Subcutaneous adipose tissue (tissue), 4 donors: ENCODE measurements around the gene SPNS2. TPM values are rescaled to one million over a fixed set of nuclear protein-coding genes. Genes with fewer than 3 reads are reported as not detected.

Experiments used
- total RNA-seq, 4 donors: library from RNA; depleted of rRNA; stranded (reverse); fragments of >200 nt; gene quantifications; one replicate each; pipeline ENCODE4 v1.1.0, GENCODE V29; 2016
- TF ChIP-seq, protein P1 (sequence below): fragments of 450-650 bp; IDR thresholded peaks from one replicate; pipeline ENCODE4 v1.5.1; 2016; ENCODE audit warnings: low read depth, mild to moderate bottlenecking, control low read depth, antibody characterized with exemption, moderate library complexity

SPNS2 gene, protein sequence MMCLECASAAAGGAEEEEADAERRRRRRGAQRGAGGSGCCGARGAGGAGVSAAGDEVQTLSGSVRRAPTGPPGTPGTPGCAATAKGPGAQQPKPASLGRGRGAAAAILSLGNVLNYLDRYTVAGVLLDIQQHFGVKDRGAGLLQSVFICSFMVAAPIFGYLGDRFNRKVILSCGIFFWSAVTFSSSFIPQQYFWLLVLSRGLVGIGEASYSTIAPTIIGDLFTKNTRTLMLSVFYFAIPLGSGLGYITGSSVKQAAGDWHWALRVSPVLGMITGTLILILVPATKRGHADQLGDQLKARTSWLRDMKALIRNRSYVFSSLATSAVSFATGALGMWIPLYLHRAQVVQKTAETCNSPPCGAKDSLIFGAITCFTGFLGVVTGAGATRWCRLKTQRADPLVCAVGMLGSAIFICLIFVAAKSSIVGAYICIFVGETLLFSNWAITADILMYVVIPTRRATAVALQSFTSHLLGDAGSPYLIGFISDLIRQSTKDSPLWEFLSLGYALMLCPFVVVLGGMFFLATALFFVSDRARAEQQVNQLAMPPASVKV
- 10 to 100 TPM in 3 of 4 donors, 1 to 10 TPM in 1; 3.2 to 31.8 (median 13.4) TPM for total RNA-seq

DNA sequence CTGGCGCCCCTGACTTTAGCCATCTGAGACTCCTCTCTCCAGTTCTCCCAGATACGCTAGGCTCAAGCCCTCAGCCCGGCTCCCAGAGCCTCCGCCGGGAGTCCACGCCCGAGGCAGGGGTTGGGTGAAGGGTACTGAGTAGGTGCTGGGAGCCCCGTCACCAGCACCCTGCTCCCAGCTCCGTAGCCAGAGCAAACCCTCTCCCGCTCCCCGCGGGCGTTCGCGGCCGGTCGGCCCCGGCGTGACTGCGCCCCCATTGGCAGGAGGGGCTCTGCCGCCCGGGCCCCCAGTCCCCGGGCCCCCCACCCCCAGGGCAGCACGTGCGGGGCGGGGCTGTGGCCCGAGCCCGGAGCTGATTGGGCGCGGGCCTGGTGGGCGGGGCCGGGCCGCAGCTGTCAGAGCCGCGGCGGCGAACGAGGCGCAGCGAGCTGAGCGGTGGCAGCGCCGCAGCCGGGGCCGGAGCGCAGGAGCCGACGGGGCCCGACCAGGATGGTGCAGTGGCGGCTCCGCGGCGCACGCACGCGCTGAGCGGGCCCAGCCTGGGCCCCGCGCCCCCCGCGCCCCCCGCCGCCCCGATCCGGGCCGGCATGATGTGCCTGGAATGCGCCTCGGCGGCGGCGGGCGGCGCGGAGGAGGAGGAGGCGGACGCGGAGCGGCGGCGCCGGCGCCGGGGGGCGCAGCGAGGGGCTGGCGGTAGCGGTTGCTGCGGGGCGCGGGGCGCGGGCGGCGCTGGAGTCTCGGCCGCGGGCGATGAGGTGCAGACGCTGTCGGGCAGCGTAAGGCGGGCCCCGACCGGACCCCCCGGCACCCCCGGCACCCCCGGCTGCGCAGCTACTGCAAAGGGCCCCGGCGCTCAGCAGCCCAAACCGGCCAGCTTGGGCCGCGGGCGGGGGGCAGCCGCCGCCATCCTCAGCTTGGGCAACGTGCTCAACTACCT is at the start of gene SPNS2:
SPNS2 (plus strand) TSS at position 421 of the 937 bp plus-strand sequence; CDS start at position 588, 167 bp downstream.
- TF ChIP-seq, protein P1, sequence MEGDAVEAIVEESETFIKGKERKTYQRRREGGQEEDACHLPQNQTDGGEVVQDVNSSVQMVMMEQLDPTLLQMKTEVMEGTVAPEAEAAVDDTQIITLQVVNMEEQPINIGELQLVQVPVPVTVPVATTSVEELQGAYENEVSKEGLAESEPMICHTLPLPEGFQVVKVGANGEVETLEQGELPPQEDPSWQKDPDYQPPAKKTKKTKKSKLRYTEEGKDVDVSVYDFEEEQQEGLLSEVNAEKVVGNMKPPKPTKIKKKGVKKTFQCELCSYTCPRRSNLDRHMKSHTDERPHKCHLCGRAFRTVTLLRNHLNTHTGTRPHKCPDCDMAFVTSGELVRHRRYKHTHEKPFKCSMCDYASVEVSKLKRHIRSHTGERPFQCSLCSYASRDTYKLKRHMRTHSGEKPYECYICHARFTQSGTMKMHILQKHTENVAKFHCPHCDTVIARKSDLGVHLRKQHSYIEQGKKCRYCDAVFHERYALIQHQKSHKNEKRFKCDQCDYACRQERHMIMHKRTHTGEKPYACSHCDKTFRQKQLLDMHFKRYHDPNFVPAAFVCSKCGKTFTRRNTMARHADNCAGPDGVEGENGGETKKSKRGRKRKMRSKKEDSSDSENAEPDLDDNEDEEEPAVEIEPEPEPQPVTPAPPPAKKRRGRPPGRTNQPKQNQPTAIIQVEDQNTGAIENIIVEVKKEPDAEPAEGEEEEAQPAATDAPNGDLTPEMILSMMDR: no peak

DNA sequence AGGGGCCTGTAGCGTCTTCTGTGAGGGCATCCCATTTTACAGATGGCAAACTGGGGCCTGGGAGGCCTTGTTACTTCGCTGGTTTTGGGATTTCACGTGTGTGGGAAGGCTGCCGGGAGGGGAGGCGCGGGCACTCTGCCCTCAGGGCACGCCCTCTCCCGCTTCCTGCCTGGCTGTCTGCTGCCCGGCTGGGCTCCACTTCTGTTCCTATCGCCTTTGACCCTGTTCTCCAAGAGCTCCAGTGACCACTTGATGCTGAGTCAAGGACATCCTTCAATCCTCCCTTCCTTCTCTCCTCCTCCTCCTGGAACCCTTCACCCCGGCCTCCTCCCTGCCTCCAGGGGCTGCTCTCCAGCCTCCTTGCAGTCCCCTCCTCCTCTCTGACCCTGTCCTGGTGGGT is 48.9 kb upstream of the SPNS2 start:
- TF ChIP-seq, protein P1: no peak

DNA sequence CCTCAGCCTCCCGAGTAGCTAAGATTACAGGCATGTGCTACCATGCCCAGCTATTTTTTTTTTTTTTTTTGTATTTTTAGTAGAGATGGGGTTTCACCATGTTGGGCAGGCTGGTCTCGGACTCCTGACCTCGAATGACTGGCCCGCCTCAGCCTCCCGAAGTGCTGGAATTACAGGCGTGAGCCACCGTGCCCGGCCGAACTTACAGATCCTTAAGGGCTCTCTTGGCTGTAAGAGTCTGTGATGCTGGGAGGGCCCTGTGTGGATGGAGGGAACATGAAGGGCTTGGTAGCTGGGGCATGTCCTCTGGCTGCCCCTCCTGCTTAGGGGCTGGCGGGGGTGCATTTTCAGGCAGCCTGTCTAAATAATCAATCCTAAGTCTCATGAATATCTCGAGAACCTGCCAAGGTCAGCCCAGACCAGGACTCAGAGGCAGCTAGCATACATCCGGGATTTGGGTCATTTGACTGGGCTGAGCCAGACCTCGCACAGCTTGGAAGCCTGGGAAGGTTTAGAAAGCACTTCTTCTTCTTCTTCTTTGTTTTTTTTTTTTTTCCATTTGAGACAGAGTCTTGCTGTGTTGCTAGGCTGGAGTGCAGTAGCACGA is 47.9 kb upstream of the SPNS2 start:
- TF ChIP-seq, protein P1: no peak

DNA sequence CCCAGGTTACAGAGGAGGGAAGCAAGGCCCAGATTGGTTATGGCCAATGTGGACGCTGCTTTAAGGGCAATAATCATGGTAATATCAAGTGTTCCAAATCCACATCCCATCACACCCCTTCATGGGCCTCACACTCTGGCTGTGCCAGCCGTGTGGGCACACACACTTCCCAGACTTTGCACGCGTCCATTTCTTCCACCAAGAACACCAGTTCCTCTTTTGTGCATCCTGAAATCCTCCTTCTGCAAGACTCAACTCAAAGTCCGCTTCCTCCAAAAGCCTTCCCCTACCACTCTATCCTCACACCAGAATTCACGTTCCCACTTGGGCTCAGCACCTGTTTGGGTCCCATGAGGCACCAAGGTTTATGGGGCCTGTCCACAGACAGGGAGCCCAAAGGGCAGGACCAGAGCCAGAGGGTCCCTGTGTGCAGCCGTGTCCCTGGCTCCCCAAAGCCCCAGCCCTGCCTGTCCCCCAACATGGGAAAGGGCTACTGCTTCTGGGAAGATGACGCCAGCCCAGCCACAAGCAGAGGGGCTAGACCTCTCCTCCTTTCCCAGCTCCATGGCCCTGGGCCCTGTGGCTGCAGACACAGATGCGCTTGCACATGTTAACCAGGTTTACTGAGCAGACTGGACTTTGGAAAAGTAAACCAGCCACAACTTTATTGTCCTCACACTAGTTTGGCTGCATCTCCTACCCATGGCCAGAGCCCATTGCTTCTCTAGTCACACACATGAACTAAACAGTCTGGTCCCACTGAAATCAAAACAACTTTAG is 44.7 kb upstream of the SPNS2 start:
- TF ChIP-seq, protein P1: no peak

DNA sequence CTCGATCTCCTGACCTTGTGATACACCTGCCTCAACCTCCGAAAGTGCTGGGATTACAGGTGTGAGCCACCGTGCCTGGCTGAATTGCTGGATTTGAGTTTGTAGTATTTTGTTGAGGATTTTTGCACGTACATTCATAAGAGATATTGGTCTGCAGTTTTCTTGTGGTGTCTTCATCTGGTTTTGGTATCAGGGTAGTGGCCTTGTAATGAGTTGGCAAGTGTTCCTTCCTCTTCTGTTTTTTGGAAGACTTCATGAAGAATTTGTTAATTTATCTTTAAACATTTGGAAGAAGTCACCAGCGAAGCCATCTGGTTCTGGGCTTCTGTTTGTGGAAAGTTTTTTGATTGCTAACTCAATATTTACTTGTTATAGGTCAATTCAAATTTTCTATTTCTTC is 38.0 kb upstream of the SPNS2 start:
- TF ChIP-seq, protein P1: no peak

DNA sequence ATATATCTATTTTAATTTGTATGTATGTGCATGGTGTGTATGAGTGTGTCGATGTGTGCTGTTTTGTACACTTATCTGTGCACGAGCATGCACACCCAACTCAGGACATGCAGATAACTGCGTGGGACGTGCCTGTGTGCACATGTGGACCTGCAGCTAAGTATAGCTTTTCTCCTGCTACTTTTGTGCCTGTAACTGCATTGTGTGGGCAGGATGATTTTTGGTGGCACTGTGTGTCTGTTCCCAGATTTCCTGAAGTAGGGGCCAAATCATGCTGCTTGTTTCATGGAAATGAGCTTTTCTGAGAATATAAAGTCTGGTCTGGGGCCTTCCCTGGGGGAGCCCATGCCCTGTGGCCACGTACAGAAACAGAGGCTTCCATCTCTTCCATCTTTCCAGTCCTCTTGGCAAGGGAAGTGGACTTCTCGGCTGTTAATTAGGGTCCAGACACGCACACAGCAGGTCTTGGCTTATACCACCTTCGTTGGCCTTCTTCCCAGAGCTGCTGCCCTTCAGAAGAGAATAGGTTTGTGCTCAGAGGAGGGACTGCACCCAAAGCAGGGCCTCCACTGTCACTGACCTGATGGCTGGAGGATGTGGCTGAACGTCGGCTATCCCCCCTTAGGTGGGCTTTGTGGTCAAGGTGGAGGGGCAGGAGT is 34.7 kb upstream of the SPNS2 start:
- TF ChIP-seq, protein P1: no peak
